HUDEP-2 (cell line): ENCODE measurements around the gene TBC1D22A.
"Not testable (repeated sequence)": the region's sequence is repeated elsewhere in the genome, so short reads cannot be mapped to it uniquely, and the experiment has no call there.

Source experiments
- DNase-seq, 76 experiments: peaks; one replicate each; lab custom pipeline; 2025; ENCODE audit not compliant: unreplicated experiment in 76 of 76; lab: John Stamatoyannopoulos, UW

Gene TBC1D22A

DNA sequence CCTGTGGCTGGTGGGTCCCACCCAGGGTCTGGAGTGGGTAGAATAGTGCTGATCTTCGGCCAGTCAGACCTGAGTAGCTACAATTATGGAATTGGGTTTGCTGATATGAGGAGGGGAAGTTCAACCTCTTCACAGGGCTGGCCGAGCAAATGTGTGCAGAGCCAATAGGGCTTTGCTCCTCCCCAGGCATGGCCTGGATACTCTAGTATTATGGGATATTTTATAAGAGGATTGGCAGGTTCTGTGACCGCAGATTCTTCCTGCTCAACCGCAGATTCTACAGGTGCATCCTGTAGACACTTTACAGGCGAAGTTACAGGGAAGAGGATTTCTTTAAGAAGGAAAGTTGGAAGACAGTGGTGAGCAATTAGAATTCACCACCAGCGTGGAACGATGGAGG is 44.3 kb downstream of the TBC1D22A start:
- no peak for DNase-seq

DNA sequence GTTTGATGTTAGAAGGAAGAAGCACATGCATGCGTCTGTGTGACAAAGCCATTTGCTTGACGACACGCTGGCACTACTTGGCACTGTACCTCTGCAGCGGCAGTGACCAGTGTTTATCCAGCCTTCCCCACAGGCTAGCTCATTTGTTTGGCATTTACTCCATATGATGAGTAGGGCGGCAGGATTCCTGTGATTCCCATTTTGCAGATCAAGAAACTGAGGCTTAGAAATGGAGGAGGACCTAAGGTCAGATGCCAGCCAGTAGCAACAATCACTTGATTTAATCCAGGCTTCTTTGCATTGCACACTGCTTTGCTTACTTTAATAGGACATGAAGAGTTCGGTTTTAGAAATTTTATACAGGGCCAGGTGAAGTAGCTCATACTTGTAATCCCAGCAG is 45.0 kb downstream of the TBC1D22A start:
- DNase-seq: no peak

DNA sequence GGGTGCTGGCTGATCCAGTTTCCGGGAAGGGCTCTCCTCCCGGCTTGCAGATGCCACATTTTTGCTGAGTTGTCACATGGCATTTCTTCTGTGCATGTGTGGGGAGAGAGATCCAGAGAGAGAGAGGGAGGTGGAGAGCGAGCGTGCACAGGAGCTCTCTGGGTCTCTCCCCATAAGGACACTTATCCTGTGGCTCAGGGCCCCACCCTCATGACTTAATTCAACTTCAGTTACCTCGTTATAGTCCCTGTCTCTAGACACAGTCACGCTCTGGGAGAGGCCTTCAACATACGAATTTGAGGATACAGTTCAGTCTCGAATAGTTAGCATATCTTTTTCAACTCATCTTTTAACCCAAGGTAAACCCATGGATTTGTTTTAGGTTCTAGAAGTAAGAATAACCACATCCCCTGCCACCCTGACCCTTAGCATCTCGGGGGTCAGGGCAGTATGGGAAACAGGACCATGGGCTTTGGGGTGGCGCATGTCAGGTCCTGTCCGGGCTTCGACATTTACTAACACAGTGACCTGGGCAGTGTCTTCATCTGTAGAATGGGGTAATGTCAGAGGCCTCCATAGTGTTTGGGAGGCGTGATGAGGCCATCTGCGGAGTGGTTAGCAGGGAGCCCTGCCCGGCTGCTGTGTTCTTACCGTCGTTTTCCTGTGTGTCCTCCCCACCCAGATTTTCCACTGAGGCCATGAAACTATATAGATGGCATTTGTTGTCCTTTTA is 46.9 kb downstream of the TBC1D22A start:
- no peak for DNase-seq

DNA sequence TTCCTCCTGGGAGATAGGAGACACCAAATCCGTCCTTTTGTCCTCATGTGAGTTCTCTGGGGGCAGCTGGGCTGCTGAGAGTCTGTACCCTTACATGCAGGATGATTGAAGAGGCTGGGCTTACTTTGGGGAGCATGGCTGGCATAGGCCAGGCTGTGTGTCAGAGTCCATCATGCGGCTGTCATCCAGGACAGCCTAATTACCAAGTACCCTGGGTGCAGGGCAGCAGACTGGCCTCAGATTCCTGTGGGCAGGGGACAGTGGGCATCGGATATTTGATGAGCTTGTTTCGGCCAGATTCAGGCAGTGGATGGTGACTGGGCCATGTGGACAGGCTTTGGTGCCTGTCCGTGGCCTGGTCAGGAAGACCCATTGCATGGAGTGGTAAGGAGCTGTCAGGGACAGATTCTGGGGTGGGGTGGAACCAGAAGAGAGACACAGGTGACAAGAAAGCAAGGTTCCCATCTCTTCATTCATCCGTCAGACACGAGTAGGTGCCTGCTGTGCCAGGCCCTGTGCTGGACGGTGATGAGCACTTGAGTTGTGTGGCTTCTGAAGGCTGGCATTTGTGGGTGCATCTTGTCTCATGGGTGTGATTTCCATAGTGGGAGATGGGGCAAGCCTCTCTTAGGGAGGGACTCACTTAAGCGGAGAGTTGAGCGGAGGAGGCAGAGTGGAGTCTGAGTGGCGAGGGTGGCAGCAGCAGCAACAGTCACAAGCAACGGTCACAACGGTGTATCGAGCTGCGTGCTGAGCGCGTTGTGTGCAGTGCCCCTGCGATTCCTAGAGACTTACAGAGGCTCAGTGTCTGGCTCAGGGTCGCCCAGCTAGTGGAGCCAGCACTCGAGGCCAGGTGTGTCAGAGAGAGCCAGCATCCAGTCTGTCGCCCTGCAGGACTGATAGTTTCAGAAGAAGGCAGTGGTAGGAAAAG is 48.7 kb downstream of the TBC1D22A start:
- DNase-seq: no peak

DNA sequence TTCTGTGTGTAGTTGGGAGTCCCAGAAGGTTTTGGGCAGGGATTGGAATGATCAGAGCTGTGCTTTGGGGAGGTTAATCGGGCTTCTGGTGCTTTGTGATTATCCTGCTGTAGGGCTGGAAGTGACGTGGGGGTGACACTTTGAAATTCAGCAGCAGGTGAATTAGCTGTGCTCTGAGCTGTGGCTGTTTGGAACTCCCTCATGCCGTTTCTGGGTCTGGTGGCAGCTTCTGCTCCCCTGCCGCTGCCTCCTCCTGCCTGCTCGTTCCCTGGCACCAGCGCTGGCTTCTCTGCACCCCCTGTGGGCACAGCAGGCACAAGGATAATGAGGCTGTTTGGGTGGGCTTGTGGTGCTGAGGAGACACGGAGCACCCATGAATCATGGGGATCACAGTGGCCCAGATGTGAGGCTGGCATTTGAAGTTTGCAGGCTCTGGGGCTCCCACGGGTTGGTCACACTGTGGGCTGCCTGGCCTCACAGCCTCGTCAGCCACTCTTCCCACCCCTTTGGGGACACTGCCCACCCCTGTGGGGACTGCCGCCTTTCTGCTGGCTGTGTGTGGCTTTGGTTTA is 49.7 kb downstream of the TBC1D22A start:
- no peak for DNase-seq

DNA sequence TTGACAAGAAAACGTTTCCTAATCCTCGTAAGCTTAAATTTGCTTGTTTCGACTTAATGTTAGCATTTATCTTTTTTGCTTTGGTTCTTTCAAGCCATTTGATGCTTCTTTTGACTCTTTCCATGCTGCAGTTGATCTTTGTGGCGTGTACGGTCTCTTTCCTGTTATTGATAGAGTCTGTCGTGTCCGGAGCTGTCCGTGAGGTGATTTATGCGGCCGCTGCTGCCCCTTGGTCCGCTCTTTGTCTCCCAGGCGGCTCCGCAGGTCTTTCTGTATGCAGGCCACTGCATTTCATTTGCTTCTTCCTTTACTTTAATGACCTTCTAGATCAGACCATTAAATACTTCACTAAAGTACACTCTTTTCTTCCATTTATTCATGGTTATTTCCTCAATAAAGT is 50.3 kb downstream of the TBC1D22A start:
- no peak for DNase-seq

DNA sequence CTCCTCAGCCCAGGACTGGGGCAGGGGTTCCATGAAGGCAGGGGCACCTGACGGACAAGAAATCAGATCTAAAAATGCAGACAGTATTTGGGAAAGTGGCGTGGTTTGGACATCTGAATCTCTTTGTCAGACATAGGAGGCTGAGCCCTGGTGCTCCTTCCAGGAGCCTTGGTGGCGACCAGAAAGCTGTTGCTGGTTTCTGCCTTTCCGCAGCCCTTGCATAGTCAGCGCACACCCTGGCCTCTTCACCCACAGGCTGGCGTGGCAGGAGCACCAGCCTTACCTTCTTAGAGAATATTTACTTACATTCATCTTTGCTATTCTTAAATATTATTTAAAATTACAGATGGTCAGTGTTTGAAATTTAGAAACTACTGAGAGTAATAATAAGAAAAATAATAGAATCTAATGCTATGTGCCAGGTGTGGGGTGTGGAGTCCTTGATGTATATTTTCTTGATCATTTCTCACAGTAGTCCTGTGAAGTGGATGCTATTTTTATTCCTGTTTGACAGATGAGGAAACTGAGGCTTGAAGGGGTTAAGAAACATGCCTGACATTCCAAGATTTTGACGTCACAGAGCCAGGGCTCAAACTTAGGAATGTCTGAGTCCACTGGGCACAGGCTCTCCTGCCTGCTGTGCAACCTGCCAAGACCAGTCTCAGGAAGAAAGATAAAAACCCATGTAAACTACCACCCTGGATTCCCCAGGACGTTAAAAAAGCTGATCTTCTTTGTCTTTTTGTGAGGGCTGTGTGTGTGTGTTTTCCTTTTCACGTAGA is 51.6 kb downstream of the TBC1D22A start:
- DNase-seq: no peak

DNA sequence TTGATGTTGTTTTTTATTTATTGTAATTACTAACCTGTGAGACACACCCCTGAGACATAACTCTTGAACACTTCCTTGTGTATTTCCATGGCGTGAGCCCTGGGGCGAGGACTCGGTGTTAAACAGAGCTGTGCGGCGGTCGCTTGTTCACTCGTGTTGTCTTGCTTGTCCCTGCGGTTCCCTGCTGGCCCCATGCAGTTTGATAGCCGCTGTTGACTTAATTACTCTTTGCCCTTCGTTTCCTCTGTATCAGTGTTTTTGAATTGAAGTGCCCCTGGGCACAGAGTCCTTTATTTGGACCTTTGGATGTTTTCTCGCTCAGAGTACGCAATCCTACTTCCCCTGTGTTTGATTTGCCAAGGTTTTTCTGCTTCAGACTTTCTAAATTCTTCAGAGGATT is 52.7 kb downstream of the TBC1D22A start:
- no peak for DNase-seq

DNA sequence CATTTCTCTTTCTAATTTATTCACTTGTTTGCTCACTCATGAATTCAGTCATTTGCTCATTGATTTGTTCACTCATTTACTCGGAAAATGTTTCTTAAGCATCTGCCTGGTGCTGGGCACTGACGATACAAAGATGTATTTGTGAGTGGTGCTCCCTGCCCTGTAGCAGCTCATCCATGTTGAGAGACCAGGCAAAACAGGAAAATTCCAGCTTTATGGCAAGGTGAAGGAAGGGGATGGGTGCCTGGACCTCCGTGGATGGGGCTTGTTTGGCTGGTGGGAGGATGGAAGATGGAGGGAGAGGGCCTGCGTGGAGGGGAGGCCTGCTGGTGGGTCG is 53.1 kb downstream of the TBC1D22A start:
- no peak for DNase-seq

DNA sequence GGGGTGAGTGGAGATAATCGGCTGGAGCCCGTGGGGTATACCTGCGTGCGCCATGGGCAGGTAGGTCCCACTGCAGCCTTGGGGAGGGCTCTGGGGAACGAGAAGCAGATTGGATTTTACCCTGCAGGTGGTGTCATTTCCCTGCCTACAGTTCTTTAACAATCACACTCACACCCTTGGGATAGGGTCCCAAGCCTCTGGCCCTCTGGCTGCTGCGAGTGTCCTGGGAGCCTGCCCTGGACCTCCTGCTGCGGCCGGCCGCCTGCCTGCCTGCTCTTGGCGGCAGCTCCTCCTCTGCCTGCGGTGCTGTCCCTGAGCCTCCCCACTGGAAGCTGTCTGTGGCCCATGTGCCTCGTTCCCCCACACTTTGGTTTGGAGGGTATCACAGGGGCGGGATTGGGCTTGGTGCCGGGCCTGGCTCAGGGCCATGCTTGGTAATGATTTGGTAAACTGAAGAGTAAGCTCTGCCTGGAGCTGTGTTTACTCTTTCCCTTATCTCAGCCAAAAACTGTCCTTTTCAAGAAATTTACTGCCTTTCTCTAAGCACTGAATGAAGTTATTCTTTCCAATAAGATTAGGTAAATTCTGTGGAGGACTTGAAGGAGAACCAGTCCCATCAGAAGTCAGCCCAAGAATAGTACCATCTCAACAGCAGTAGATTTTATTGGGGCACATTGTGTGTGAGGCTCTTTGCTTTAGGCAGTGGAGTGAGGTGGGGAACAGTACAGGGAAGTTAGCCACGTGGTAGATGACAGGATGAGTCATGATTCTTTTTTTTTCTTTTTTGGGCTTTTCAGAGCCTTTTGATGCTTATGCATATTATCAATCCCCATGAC is 53.7 kb downstream of the TBC1D22A start:
- DNase-seq: peak in 17 of 76 experiments; percentile 3 to 51 (median 23)

DNA sequence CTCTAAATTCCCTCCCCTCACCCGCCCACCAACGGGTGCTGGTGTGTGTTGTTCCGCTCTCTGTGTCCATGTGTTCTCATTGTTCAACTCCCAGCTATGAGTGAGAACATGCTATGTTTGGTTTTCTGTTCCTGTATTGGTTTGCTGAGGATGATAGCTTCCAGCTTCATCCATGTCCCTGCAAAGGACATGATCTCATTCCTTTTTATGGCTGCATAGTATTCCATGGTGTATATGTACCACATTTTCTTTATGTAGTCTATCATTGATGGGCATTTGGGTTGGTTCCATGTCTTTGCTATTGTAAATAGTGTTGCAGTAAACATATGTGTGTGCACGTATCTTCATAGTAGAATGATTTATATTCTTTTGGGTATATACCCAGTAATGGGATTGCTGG is 54.9 kb downstream of the TBC1D22A start:
- DNase-seq: not testable (repeated sequence)

DNA sequence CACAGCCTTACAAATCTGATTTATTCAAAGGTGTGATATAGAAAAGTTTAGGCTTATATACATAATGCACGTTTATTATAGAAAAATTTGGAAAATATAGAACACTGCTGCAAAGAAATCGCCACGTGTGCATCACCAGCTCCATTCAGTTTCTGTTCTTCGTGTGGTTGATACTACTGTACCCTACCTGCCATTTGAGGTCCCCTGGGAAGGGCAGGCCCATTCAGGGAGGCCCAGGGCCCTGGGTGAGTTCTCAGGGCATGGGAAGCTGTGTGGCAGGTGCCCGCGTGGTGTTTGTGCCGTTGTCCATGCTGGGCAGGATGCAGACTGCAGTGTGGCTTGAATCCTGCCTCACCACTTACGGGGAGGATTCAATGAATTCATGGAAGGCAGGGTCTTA is 60.8 kb downstream of the TBC1D22A start:
- DNase-seq: no peak

DNA sequence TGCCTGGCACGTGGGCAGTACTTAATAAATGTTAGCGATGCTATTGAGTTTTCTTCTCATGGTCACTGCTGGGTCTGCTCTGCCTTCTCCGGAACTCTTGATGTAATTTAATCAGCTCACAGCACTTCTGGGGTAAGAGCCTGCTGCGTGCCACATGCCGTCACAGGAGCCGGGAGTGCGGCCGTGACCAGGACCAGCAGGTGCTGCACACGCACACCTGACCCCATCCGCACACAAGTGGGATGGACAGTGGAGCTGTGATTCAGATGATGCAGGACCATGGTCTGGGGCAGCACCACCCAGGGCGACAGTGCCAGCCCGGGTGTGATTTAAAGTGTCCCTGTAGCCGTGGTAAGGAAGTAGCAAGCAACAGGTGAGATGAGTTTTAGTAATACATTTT is 61.2 kb downstream of the TBC1D22A start:
- no peak for DNase-seq

DNA sequence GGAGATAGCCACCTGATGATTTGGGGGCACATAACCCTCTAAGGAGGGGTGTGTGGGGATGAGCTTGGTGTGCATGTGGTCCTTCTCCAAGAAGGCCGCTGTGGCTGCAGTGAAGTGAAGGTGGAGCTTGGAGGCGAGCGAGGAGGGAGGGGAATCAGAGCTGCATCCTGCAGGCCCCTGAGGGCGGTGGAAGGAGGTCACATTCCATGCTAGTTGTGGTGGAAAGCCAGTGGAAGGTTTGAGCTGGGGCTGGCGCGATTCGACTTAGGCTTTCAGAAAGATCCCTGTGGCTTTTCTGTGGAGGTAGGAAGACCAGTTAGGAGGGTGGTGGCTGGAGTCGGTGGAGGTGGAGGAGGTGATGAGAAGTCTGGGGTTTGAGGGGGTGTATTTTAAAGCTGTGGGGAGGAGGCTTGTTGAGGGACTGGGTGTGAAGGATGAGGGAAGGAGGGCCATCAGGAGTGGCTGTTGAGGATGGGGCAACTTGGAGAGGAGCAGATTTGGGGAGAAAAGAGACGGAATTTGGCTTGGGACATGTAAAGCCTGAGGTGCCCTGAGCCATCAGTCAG is 62.0 kb downstream of the TBC1D22A start:
- no peak for DNase-seq

DNA sequence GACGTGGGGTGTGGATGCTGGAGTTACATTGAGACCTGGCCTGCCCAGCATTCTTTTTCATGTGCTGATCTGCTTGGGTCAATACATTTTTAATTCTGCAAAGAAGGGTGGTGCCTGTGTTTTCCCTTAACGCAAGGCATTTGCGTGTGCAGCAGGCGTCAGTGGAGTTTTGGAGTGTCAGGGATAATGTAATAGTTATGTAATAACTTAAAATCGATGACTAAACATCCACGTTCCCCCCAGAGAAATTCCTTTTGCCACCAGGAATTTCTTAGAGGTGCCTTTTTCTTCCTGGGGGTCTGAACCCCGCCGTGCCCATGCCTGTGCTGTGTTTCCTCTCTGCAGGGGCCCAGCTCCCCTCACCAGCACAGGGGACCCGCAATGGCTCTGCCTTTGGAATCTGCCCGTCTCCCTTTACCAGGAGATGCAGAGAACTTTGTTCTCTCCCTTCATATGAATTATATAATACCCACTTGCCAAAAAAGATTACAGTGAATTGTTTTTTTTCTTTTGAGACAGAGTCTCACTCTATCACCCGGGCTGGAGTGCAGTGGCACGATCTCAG is 62.6 kb downstream of the TBC1D22A start:
- no peak for DNase-seq

DNA sequence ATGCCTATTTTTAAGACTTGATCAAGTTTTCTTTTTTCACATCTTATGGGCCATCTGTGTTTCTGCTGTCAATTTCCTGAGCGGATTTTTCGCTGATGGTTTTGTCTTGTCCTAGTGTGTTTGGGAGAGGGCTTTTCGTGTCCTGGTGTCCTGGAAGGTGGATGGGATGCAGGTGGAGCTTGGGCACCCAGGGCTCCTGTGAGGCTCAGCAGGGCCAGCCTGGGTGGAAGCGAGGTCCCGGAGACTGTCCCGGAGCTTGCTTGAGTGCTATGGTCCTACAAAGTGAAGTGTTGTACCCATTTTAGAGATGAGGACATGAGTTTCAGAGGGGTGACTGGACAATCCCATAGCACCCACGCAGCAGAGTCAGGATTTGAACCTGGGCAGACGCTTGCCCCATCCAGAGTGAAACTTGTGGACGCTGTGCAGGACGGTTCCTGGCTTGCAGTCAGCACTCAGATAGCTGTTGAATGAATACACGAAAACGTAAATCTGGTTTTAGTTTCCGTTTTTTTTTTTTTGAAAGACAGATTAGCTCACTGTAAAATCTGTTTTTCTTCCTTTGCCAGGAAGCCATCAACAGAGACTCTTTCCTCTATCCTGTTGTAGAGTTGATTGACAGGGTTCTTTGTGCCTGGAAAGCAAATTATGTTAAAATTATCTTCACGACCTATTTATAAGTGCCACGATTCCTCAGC is 64.1 kb downstream of the TBC1D22A start:
- DNase-seq: no peak

DNA sequence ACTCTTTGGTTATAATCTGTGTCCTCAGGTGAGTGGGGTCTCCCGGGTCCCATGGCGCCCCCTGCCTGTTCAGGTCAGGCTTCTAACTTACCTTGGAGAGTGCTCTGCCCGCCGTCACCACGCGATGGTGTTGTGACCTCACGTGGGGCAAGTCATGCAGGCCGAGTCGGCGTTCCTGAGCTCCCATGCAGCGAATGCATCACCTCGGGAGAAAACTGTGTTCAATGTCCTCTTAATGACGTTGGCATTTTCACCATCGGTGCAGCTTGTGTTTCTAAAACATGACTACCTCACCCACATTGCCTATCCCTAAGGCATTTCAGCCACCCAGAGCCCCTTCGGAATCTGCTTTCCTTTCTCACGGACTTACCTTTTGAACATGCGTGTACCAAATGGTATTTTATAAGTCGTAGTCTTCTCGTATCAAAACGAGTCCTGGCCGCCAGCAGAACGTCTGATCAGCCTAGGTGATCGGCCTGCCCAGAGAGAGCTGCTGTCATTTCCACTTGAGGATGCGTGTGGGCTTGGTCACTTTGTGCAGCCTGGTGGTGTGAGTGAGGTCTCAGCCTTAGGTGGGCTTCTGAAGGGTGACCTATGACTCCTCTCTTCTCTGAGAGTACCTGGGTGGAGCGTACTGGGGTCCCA is 64.8 kb downstream of the TBC1D22A start:
- no peak for DNase-seq

DNA sequence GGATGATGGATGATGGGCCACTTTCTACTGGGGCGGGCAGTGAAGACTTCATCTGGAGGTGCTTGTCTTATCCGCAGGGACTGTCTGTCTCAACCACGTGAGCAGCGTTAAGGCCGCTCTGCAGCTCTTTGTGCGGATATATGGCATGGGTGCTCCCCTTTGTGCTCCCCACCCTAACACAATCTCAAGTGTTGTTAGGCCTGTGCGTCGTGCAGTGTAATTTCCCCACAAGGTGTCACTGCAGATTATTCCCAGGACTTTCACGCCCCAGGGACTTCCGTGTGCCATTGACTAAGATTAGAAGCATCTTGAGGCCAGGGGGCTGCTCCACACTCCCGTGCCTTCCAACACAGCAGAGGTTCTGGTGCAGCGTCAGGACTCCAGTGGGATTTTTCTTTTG is 65.3 kb downstream of the TBC1D22A start:
- DNase-seq: no peak
